Stimulated activated CD8-positive, alpha-beta memory T cell treated with anti-CD3 and anti-CD28 coated beads, Interleukin-2, amount 100 ng/mL, for 1 hour (primary cell): ENCODE results near the gene ADAM17.
"Not testable (repeated sequence)": the region's sequence is repeated elsewhere in the genome, so short reads cannot be mapped to it uniquely, and the experiment has no call there.

Experiments used
- DNase-seq, 2 donors: peaks; one replicate each; pipeline ENCODE4 v3.0.0-alpha.2; 2020; ENCODE audit warnings: low read depth in 2 of 2

Gene ADAM17

DNA sequence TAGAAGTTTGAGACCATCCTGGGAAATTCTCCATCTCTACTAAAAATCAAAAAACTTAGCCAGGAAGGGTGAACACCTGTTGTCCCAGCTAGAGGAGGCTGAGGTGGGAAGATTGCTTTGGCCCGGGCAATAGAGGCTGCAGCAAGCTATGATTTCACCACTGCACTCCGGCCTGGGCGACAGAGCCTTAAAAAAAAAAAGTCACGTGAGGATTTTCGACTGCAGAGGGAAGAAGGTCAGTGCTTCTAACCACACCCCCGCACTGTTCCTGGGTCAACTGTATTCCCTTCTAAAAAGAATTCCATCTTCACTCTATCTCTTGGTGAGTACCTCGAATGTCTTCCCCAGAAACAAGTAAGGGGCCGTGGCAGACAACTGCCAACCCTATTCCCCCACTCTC, 31.3 kb downstream of the ADAM17 start:
- DNase-seq, result no peak

DNA sequence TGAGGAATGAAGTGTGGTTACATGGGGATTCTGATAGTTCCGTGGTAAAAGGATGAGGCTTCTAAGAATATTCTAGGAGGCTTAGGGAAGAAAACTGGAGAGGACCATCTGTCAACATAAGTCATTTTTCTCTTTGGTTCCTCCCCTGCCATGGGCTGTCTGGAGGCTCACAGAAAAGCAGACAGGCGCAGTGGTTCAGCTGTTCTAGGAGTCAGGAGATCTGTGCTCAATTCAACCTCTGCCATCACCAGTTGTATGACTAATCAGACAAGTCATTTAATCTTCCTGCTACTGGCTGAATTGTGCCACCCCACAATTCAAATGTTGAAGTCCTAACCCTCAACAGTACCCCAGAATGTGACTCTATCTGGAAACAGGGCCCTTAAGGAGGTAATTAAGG, 36.4 kb downstream of the ADAM17 start:
- no peak for DNase-seq

DNA sequence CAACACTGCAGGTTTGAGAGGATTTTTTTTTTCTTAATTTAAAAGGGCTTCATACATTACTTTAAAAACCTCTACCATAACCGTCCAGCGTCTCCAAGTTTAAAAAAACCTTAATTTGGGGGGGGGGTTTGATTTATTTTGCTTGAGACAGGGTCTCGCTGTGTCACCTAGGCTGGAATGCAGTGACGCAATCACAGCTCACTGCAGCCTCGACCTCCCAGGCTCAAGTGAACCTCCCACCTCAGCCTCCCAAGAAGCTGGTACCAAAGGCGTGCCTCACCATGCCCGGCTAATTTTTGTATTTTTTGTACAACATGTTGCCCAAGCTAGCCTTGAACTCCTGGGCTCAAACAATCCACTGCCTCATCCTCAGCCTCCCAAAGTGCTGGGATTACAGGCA, 36.9 kb downstream of the ADAM17 start:
- DNase-seq, result no peak

DNA sequence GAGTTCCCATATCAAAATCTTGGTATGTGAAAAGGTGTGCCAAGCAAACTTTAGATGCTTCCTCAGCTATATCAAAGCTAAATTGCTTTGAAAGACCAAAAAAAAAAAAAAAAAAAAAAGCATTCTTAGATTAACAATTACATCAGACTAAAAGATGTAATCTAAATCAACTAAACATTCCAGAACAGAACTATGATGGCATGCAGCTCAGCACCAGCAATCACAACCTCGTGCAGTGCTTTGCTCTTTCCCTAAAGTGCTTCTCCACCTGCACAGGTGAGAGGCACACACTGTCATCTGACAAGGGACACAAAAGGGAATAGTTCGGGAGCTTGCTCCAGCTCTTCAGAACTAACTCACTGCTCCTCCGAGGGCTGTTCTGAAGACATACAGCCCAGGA, 37.5 kb downstream of the ADAM17 start:
- DNase-seq, result no peak

DNA sequence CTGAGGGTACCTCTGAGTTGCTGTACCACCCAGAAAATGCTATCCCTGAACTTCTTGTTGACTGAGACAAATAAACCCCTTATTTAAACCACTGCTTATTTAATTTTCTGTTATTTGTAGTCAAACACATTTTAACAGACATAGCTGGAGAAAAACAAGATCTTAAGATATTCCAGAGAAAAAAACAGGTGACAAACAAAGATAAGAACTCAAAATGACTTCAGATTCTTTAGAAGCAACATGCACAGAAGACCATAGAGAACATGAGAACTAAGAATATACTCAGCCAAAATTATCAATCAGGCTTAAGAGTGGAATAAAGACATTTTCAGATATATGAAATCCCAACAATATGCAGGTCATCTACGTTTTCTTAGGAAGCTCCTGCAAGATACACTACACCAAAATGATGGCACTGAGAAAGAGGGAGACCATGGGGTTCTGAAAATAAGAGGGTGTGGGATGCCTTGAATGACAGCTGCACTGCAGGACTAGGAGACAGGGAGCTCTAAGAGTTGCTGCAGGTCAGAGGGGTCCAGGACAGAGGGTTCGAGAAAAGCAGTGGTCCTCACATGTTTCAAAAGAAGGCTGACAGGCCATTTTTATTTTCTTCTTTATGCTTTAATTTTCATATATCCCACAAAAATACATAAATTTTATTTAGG, 38.4 kb downstream of the ADAM17 start:
- no peak for DNase-seq

DNA sequence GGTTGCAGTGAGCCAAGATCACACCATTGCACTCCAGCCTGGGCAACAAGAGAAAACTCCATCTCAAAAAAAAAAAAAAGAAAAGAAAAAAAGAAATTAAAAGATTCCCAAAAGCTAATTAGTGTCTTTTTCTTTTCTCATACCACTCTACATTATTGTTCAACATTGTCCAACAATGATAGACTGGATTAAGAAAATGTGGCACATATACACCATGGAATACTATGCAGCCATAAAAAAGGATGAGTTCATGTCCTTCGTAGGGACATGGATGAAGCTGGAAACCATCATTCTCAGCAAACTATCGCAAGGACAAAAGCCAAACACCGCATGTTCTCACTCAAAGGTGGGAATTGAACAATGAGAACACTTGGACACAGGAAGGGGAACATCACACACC, 41.7 kb downstream of the ADAM17 start:
- DNase-seq, result not testable (repeated sequence)

DNA sequence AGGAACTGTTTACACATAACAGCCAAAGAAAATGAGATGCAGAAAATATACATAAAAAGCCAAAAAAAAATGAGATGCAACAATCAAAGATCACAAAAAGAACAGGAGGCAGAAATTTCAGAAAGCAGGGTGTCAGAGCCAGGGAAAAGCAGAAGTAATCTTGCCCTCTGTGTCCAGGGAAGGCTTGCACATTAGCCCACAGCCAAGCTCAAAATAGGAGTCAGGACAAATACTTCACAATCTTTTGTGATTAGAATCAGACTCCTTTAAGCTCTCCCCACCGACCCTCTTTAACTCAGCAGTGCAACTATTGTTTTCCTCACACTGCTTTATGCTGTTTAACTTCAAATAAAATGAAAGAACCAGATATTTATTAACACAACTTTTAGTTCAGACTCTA, 46.7 kb downstream of the ADAM17 start:
- DNase-seq, result no peak

DNA sequence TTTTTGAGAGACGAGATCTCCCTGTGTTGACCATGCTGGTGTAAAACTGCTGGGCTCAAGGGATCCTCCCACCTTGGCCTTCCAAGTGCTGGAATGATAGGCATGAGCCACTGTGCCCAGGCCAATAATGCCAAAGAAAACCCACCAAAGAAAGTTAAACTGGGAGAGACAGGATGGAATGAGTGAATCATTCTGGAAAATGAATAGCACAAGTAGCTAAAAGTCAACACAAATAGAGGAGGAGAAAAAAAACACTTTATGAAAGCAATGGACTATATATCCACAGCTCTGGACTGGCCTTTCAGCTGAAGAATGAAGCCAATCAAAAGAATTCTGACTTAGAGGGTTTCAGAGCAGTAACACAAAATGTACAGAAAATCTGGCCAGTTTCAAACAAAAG, 57.4 kb downstream of the ADAM17 start:
- DNase-seq, result no peak

DNA sequence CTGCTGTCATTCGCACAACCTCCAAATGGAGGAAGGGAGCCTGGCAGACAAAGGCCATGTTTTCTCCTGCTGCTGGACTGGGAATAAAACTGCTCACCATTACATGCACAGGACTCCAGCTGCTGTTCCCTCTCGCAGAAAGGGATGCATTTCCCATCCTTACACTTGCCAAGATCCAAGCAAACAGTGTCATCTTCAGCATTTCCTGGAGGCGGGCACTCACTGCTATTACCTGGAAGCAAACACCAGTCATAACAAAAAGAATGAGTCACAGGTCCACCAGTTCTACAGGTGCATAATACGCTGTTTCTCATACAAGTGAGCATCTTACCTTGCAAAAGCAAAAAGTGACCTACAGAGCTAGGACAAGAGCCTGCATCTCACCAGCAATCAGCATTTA, 58.6 kb downstream of the ADAM17 start:
- DNase-seq, result no peak

DNA sequence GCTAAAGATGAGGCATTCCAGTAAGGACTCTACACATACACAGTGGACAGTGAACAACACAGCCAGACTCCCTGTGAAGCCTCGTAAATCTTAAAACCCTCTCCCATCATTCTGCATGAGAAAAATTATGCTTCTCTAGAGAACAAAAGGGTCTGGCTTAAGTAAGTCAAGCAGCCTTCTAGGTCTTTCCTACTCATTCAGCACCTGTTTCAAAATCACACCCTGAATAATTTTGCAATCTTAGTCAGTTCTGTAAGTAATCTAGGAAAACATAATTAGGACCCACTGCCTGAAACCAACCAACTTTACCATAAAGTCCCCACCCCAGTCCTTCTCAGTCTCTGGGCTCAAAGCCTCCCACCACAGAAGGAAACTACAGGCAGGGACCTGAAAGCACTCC, 61.5 kb downstream of the ADAM17 start:
- no peak for DNase-seq

DNA sequence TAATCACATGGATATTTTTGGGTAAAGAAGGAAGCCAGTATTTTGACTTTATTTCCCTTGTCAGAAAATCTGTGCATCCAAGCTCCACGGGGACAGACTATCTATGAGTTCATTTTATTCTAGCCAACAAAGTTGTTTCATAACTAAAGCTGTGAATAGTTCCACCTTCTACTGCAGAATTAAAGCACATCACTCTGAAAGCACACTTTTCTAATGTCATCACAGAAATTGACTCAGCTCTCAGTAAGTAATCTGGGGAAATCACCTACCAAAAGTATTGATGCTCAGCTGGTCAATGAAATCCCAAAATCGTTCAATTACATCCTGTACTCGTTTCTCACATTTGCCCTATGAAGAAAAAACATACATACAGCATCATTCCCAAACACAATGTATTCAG, 62.2 kb downstream of the ADAM17 start:
- DNase-seq, result no peak

DNA sequence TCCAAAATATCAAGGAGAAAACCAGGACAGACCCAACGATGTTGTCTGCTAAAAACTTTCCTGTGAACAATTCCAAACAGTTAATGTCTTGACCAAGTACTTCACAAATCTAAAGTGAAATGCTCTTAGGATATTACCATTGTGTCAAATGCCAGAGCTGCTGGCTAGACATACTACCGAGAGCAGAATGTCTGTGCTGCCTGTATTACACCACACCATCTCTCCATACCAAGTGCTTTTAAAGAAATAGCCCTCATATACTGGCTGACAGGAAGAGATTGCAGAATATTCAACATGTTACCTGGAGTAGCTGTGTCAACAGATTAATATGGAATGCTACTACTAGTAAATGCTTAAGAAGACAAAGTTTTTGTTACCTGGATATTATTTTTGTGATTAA, 62.7 kb downstream of the ADAM17 start:
- no peak for DNase-seq

DNA sequence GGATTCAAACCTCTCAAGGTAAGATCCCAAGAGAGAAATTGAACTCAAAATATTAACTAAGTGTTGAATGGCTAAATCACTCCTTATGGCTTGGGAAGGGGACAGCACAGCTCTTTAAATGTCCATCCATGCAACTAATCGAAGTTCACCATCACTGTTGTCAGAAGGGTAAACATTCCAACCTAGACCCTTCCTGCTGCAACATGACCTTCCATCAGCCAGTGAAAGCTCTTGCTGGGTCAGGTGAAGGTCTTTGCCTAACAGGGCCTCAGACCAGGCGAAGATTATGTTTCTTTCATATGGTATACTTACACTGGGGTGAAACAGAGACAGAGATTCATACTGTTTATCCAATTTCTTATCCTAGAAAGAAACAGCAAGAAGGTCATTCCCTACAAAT, 64.8 kb downstream of the ADAM17 start:
- no peak for DNase-seq

DNA sequence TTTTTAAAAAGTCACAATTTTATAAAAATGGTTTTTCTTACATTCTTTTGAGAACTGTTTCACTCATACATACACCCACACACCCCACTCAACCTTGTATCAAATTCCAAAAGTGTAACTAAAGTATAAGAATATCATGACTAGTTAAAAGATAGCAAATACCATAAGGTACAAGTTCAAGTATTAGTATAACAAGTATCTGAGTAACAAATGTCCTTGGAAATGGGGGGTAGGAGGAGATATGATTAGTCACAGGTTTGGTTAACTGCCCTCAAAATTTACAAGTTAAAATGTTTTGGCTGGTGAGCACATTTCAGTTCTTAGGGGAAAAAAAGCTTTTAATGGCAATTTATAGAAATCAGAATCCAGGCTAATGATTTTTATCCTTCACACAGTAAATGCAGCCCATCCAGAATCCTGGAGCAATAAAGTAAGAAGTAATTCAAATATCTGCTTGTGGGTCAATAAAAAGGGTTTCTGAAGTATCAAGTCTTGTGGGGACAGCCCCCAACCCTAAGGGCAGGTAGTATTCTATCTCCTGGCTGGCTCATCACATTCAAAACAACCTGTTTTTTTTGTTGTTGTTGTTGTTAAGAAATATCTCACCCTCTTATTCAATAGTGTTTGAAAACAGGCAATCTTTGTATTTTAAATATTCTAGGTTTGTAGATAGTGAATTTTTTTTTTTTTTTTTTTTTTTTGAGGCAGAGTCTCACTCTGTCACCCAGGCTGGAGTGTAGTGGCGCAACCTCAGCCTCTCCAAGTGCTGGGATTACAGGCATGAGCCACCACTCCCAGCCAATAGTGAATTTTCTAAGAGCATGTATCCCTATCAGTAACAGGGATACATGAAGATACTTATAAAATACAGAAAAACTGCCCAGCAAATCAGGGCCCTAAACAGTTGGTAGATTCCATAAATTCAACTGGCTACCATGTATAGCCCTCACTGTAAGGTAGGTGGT, 66.8 kb downstream of the ADAM17 start:
- no peak for DNase-seq

DNA sequence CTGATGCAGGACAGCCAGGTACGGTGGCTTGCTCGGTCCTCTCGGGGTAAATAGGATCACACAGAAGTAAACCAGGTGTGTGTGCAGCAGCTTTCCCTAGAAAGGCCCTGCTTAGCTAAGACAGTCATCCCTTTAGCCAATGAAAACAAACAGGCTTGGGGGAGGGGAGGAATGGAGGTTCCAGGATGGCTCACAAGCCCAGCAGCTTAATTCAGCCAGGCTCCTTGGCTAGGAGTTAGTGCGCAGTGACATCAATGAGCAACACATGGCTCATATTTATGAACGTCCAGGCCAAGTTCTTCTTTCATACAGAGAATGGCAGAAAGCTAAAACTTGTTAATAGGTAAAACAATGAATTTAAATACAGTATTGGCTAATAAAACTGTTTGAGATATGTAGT, 71.1 kb downstream of the ADAM17 start:
- DNase-seq, result no peak

DNA sequence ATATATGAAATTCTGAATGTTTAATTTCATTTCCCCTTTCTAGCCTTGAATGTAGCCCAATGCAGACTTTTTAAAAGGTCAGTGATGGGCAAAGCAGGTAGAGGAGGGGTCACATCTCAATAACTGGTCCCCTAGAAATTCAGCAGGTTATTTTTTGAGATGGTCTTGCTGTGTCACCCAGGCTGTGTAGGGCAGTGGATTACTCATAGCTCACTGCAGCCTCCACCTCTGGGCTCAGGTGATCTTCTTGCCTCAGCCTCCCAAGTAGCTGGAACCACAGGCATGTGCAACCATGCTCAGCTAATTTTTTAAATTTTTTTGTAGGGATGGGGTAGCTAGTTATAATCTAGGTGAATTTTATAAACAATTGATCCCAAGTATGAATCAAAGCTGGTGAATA, 72.5 kb downstream of the ADAM17 start:
- DNase-seq, result no peak

DNA sequence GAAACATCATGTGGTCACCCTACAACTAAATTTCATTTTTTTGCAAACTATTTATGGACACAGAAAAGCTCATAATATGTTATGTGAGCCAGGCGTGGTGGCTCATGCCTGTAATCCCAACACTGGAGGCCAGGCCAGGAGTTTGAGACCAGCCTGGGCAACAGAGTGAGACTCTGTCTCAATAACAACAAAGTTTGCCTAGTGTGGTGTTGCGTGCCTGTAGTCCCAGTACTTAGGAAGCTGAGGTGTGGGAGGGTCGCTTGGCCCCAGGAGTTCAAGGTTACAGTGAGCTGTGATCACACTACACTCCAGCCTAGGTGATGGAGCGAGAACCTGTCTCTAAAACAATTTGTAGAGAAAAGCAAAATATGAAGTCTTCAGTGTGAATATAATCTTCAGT, 75.5 kb downstream of the ADAM17 start:
- no peak for DNase-seq

DNA sequence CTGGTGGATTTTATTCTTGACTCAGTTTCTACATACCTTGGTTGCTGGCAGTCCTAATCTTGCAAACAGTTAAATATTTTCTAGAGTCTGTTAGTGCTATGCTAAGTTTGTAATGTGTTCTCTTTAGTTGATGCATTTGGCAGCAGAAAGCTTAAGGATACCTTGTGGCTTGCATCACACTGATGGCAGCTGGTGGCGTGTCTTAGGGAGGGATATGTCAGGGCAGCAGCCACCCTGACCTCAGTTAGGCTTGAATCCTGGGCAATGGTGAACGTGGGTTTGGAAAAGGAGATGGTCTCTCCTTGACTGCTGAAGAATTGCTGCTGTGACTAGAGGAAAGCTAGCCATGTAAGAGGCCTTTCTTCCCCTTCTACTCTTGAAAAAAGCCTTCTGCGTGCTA, 77.1 kb downstream of the ADAM17 start:
- no peak for DNase-seq

DNA sequence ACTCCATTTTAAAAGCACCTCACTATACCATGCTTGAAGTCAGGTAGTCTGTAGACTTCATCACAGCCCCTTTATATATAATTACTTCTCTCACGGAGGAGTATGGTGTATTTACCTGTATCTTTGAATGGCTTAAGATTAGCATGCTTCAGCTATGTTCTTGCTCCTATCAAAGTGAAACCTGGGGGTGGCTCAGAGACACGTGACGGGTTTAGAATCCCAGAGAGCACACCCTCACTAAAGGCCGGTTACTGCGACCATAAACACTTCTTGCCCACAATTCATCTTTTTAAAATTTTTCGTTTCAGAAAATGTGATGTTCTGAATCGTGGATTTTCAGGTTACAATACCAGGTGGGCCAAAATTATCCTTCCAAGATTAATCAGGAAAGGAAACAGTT, 77.7 kb downstream of the ADAM17 start:
- DNase-seq, result no peak

DNA sequence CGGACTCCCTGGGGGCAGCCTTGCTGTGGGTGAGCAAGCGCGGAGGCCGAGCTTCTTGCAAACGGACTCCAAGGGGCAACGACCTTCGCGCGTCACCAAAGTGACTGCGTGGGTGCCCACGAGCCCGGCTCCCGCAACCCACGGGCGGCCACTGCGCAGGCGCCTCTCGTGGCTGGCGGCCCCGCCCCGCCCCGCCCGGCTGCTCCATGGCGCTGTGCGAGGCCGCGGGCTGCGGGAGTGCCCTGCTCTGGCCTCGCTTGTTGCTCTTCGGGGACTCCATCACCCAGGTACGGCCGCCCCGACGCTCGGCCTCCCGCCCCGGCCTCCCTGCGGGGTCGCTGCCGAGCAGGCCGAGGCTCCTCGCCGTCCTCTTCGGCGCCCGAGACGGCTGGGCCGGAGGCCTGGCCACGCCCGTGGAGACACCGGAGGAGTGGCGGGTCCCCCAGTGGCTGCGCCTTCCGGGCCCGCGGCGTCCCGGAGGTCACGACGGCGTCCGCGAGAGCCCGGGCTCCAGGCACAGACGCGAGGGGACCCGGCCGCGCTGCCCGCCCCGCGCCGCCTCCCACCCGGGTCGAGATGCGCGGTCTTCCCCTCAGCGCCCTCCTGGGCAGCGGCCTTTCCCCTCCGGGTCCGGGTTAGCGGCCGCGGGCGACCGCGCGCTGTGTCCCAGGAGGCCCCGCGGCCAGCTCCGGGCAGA, 81.1 kb downstream of the ADAM17 start, which contains the start of gene IAH1:
Gene IAH1 (plus strand): TSS at position 191 of the 697 bp plus-strand sequence. CDS start 16 bp downstream, at position 207.
- DNase-seq, result peak; percentile 49 to 62

DNA sequence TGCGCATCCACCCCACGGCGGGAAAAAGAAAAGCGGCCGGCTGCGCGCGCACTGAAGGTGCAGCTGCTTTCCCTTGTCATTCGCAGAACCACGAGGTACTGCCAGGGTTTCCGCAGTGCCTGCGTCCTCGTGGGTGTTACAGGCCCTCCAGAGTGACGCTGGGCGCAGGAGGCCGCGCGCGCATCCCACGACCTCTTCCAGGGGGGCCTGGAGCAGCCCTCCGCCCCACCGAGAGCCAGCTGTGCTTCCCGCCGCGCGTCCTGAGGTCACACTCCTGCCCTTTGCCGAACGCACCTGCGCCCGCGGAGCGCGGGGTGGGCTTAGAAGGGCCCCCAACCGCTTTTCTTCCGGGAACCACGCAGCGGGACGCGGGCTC, 81.7 kb downstream of the ADAM17 start:
- peak; percentile 31 to 45 for DNase-seq

DNA sequence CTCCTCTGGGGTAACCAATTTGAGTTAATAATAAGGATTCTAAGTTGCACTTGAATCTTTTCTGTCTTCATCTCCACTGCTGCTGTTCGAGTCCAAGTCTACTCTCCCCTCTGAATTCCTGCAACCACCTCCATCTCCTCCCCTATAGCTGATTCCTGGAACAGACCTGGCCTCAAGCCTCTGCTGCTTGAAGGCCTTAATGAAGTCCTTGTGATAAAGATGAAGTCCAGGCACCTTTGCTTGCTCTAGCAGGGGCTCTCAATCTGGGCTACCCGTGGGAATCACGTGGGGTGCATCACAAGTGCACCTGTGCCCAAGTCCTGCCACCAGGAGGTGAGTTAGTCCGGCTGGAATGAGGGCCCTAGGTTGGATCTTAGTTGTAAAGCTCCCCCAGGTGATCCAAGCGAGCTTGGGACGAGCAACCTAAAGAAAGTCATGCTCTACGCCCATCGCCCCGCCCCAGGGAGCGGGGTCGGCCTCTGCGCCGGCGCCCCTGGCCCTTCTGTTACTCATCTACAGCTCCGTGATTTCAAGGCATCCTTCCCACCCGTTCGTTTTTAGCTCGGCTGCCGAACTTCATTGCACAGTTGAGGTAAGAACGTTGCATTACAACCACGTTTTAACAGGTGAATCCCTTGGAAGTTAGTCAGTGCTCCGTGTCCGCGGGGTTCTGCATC, 82.2 kb downstream of the ADAM17 start:
- no peak for DNase-seq
